Lung (tissue), 12 donors: ENCODE results near the gene CLIP2. TPM values are rescaled to one million over a fixed set of nuclear protein-coding genes. Genes with fewer than 3 reads are reported as not detected.

Source experiments
- ATAC-seq: fragments of 200-7000 bp; cut with Tn5 transposase; one replicate; pipeline ENCODE4 v1.9.1; 2020; ENCODE audit warnings: moderate number of reproducible peaks; ENCODE audit not compliant: insufficient read depth, low FRiP score
- DNase-seq, 3 donors: peaks; one replicate each; pipeline ENCODE4 v3.0.0-alpha.2; 2013 to 2017
- H3K27ac ChIP-seq, 2 donors: one replicate each; pipeline ENCODE4 v1.5.1; 2013; ENCODE audit warnings: mild to moderate bottlenecking in 2 of 2, moderate library complexity in 2 of 2, control low read depth in 1 of 2, inconsistent platforms in 1 of 2, low read depth in 1 of 2, low read length in 1 of 2
- H3K27me3 ChIP-seq, 3 donors: one replicate each; pipeline ENCODE4 v1.5.1; 2013; ENCODE audit warnings: low read length in 2 of 3; ENCODE audit not compliant: control insufficient read depth in 3 of 3, insufficient read depth in 3 of 3
- H3K36me3 ChIP-seq, 4 donors: one replicate each; pipeline ENCODE4 v1.5.1; 2013; ENCODE audit warnings: low read length in 4 of 4, mild to moderate bottlenecking in 1 of 4, moderate library complexity in 1 of 4; ENCODE audit not compliant: control insufficient read depth in 4 of 4, insufficient read depth in 4 of 4
- H3K4me1 ChIP-seq, 5 donors: one replicate each; pipeline ENCODE4 v1.5.1; 2013; ENCODE audit warnings: low read length in 5 of 5, mild to moderate bottlenecking in 2 of 5, moderate library complexity in 1 of 5; ENCODE audit not compliant: control insufficient read depth in 5 of 5, insufficient read depth in 5 of 5
- H3K4me3 ChIP-seq: one replicate; pipeline ENCODE4 v1.5.1; 2013; ENCODE audit warnings: mild to moderate bottlenecking, control low read depth, moderate library complexity
- H3K9ac ChIP-seq, 2 donors: one replicate each; pipeline ENCODE4 v1.5.1; 2013; ENCODE audit warnings: low read length in 2 of 2, control low read depth in 1 of 2; ENCODE audit not compliant: insufficient read depth in 1 of 2
- H3K9me3 ChIP-seq, 4 donors: one replicate each; pipeline ENCODE4 v1.5.1; 2013; ENCODE audit warnings: low read length in 3 of 4, mild to moderate bottlenecking in 1 of 4, moderate library complexity in 1 of 4; ENCODE audit not compliant: control insufficient read depth in 4 of 4, insufficient read depth in 3 of 4
- CTCF ChIP-seq: IDR thresholded peaks from 2 replicates; pipeline ENCODE4 v1.5.1; 2012; ENCODE audit warnings: mild to moderate bottlenecking; ENCODE audit errors: control extremely low read depth, extremely low read depth
- WGBS, 2 donors: extraction: QIAGEN DNeasy Blood & Tissue Kit; methylation state at CpG; one replicate each; pipeline ENCODE4 v1.1.7; 2013; 5-methylcytosine and 5-hydroxymethylcytosine counted together
- polyA plus RNA-seq, 2 donors: library from polyadenylated mRNA; stranded (reverse); fragments of 200-250 nt; gene quantifications; one replicate each; pipeline ENCODE4 v1.2.1, GENCODE V29; 2013
- total RNA-seq, 2 donors: library from RNA; depleted of rRNA in 1 of 2; stranded (reverse); fragments of >200 nt in 1 of 2; gene quantifications; one replicate each; pipeline ENCODE4 v1.2.1, GENCODE V29; 2014 to 2021
- donor health status: control.
- donor health status: control.
- donor health status: Bipolar disorder and iron deficiency.
- donor health status: healthy.
- donor health status: DM: yes; HTN: yes; CAD: no.

The CLIP2 gene
- total and polyA plus RNA-seq, 4 donors: 7.9 to 27.0 (median 14.9) TPM

DNA sequence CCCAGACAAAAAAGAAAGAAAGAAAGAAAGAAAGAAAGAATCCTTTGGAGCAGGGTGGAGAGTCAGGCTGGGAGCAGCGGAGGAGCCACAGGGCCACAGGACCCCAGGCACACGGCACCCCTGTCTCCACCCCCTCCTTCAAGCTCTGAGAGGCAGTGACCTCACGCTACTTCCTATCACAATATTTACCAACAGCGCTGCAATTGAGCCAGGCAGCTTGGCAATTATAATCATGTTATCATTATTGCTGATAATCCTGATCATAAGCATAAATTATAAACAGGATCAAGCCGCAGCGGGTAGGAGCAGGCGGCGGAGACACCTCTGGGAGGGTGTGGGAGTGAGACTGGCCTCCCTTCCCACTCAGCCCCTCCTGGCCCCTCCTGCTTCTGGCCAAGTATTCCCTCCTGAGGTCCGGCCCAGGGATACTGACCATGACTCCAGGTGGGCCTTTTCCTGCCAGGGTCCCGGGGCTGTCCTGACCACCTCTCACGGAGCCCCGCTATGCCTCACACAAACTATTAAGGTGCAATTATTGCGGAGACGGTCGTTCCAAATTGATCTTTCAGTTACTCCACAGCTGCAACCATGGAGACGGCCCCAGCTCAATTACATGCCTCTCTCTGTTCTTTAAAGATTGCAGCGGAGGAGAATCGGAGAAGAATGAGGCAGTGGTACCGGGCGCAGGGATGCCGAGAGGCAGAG lies 154.5 kb downstream of the CLIP2 start:
- ATAC-seq (no peak), DNase-seq (peak in 2 of 3 donors; percentile 28 to 59)
- H3K4me3 ChIP-seq: no peak overlapping the region
- WGBS, 2 donors: 74 to 85% methylated on average over 21 of the region's 21 CpGs
- H3K9me3 ChIP-seq: no peaks in the 10 kb centered on the region
- peak overlapping the region; percentile 28 to 37 for H3K9ac ChIP-seq
- no peaks in the 10 kb centered on the region for H3K27me3 ChIP-seq
- TF ChIP-seq CTCF: no peak
- no peaks in the 10 kb centered on the region for H3K36me3 ChIP-seq
- H3K27ac ChIP-seq: no peak overlapping the region
- peaks cover 0 to 4% (median 0%) of the 10 kb centered on the region in 5 donors for H3K4me1 ChIP-seq

DNA sequence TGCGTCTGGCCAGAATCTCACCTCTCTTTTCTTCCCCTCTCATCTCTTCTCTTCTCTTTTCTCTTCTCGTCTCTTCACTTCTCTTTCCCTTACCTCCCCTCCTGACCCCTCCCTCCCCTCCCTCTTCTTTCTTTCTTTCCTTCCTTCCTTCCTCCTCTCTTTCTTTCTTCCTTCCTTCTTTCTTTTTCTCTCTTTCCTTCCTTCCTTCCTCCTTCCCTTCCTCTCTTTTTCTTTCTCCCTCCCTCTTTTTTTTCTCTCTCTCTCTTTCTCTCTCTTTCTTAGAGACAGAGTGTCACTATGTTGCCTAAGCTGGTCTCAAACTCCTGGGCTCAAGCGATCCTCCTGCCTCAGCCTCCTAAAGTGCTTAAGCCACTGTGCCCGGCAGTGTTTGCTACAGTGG lies 159.9 kb downstream of the CLIP2 start:
- Histone ChIP-seq H3K27me3 (no peaks in the 10 kb centered on the region), H3K27ac (no peak overlapping the region), H3K4me1 (peaks cover 0 to 6% (median 0%) of the 10 kb centered on the region in 5 donors), H3K36me3 (no peaks in the 10 kb centered on the region), H3K9me3 (no peaks in the 10 kb centered on the region), H3K4me3 (no peak overlapping the region), H3K9ac (no peak overlapping the region)
- no peak for DNase-seq
- 78 to 90% methylated on average over 4 of the region's 4 CpGs for whole genome bisulfite sequencing, 2 donors
- no peak for TF ChIP-seq CTCF
- no peak for ATAC-seq

DNA sequence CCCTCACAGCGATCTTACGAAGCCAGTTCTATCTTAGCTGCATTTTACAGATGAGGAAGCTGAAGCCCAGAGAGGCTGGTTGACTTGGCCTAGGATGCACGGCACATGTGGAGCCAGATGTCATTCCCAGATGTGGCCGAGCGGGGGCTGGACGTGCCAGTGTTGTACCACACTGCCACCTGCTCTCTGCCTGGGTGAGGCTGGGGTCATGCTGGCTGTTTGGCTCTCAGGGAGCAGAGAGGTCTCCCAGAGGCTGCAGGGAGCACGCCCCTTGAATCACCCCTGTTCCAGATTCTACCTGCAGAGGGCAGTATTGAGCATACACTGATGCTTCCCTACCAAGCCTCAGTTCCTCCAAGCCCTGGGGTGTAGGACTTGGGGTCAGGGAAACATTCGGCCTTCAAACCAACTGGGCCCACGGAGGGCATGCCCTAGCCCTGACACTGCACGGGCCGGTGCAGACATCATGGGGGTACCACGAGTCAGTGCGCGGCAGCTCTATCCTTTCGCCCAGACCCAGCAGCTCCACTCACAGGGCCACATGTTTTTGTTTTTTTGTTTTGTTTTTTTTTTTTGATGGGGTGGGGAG lies 160.7 kb downstream of the CLIP2 start:
- 60 to 69% methylated on average over 15 of the region's 15 CpGs for WGBS, 2 donors
- ATAC-seq (no peak), DNase-seq (peak; percentile 46 to 60 (median 56))
- no peak overlapping the region for H3K4me3 ChIP-seq
- peak; percentile 56 for TF ChIP-seq CTCF
- H3K36me3 ChIP-seq: no peaks in the 10 kb centered on the region
- no peaks in the 10 kb centered on the region for H3K9me3 ChIP-seq
- H3K27me3 ChIP-seq: no peaks in the 10 kb centered on the region
- H3K4me1 ChIP-seq: peaks cover 0 to 11% (median 4%) of the 10 kb centered on the region in 5 donors
- H3K27ac ChIP-seq: no peak overlapping the region
- no peak overlapping the region for H3K9ac ChIP-seq
